GM23338 (cell line): ENCODE data around the gene COMTD1.

ENCODE experiments used
- CREB1 ChIP-seq: fragments of 250-450 bp; sonication (Bioruptor Pico); IDR thresholded peaks from 2 replicates; pipeline ENCODE4 v1.5.0; 2020; ENCODE audit warnings: low read depth, mild to moderate bottlenecking, moderate library complexity
- EZH2 ChIP-seq: fragments of 200-600 bp; sonication (generic); IDR thresholded peaks from one replicate; pipeline ENCODE4 v1.8.0; 2017; ENCODE audit warnings: antibody characterized with exemption, mild to moderate bottlenecking, low read depth; ENCODE audit not compliant: unreplicated experiment
- EZH2phosphoT487 ChIP-seq: fragments of 200-600 bp; sonication (generic); IDR thresholded peaks from one replicate; pipeline ENCODE4 v1.8.1; 2018; ENCODE audit warnings: antibody characterized with exemption; ENCODE audit not compliant: unreplicated experiment
- JUNB ChIP-seq: IDR thresholded peaks from one replicate; pipeline ENCODE4 v1.6.1; 2016; ENCODE audit warnings: antibody characterized with exemption; ENCODE audit not compliant: unreplicated experiment
- NANOG ChIP-seq: IDR thresholded peaks from 2 replicates; pipeline ENCODE4 v1.6.1; 2016; ENCODE audit warnings: antibody characterized with exemption, borderline replicate concordance
- POLR2AphosphoS5 ChIP-seq: IDR thresholded peaks from 2 replicates; pipeline ENCODE4 v1.6.1; 2016; ENCODE audit warnings: antibody characterized with exemption, low read depth
- STAT1 ChIP-seq: IDR thresholded peaks from one replicate; pipeline ENCODE4 v1.6.1; 2016; ENCODE audit warnings: antibody characterized with exemption; ENCODE audit not compliant: unreplicated experiment
- ZNF114 ChIP-seq: fragments of 250-450 bp; sonication (Bioruptor Pico); IDR thresholded peaks from 2 replicates; pipeline ENCODE4 v1.5.0; 2020; ENCODE audit warnings: mild to moderate bottlenecking, moderate library complexity
- ZNF331 ChIP-seq: fragments of 250-450 bp; sonication (Bioruptor Pico); IDR thresholded peaks from 2 replicates; pipeline ENCODE4 v1.5.0; 2020; ENCODE audit warnings: low read depth, mild to moderate bottlenecking, moderate library complexity
- TF ChIP-seq, protein P1 (sequence below): IDR thresholded peaks from one replicate; pipeline ENCODE4 v1.6.1; 2018; ENCODE audit warnings: antibody characterized with exemption; ENCODE audit not compliant: unreplicated experiment
- TF ChIP-seq, protein P2 (sequence below), 2 experiments: fragments of 200-600 bp in 1 of 2; sonication (generic) in 1 of 2; conservative IDR thresholded peaks; 2 replicates each; pipeline versions ENCODE4 v1.5.1 to v1.6.1; 2016 to 2017; ENCODE audit warnings: antibody characterized with exemption in 2 of 2, low read depth in 2 of 2, mild to moderate bottlenecking in 2 of 2, moderate library complexity in 1 of 2
- TF ChIP-seq, protein P3 (sequence below): IDR thresholded peaks from 2 replicates; pipeline ENCODE4 v1.6.1; 2016; ENCODE audit warnings: antibody characterized with exemption
- TF ChIP-seq, protein P4 (sequence below): fragments of 250-450 bp; sonication (Bioruptor Pico); IDR thresholded peaks from 2 replicates; pipeline ENCODE4 v1.5.0; 2020; ENCODE audit warnings: mild to moderate bottlenecking, moderate library complexity

DNA sequence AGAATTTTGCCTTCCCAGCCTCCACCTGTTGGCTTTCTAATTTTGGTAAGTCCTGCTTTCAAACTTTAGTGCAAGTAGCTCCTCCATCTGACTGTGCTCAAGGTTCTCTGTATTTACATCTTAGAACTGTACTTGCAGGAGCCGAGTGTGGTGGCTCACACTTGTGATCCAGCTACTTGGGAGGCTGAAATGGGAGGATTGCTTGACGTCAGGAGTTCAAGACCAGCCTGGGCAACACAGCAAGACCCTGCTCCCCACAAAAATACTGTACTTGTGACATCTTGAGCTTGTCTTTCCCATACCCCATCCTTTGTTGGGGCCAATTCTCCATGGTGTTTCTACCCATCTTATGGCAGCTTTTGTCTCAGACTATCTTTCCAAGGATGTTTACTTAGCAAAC is 29.8 kb downstream of the COMTD1 start:
- TF ChIP-seq, protein P1, sequence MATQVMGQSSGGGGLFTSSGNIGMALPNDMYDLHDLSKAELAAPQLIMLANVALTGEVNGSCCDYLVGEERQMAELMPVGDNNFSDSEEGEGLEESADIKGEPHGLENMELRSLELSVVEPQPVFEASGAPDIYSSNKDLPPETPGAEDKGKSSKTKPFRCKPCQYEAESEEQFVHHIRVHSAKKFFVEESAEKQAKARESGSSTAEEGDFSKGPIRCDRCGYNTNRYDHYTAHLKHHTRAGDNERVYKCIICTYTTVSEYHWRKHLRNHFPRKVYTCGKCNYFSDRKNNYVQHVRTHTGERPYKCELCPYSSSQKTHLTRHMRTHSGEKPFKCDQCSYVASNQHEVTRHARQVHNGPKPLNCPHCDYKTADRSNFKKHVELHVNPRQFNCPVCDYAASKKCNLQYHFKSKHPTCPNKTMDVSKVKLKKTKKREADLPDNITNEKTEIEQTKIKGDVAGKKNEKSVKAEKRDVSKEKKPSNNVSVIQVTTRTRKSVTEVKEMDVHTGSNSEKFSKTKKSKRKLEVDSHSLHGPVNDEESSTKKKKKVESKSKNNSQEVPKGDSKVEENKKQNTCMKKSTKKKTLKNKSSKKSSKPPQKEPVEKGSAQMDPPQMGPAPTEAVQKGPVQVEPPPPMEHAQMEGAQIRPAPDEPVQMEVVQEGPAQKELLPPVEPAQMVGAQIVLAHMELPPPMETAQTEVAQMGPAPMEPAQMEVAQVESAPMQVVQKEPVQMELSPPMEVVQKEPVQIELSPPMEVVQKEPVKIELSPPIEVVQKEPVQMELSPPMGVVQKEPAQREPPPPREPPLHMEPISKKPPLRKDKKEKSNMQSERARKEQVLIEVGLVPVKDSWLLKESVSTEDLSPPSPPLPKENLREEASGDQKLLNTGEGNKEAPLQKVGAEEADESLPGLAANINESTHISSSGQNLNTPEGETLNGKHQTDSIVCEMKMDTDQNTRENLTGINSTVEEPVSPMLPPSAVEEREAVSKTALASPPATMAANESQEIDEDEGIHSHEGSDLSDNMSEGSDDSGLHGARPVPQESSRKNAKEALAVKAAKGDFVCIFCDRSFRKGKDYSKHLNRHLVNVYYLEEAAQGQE: no peak
- no peak for TF ChIP-seq CREB1 (CRISPR knock-in tag)
- TF ChIP-seq EZH2: no peak
- TF ChIP-seq, protein P2, sequence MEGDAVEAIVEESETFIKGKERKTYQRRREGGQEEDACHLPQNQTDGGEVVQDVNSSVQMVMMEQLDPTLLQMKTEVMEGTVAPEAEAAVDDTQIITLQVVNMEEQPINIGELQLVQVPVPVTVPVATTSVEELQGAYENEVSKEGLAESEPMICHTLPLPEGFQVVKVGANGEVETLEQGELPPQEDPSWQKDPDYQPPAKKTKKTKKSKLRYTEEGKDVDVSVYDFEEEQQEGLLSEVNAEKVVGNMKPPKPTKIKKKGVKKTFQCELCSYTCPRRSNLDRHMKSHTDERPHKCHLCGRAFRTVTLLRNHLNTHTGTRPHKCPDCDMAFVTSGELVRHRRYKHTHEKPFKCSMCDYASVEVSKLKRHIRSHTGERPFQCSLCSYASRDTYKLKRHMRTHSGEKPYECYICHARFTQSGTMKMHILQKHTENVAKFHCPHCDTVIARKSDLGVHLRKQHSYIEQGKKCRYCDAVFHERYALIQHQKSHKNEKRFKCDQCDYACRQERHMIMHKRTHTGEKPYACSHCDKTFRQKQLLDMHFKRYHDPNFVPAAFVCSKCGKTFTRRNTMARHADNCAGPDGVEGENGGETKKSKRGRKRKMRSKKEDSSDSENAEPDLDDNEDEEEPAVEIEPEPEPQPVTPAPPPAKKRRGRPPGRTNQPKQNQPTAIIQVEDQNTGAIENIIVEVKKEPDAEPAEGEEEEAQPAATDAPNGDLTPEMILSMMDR (conservative IDR thresholded peaks at IDR 0.05; ENCODE audit: low read depth in 2 of 2): no peak
- no peak for TF ChIP-seq EZH2phosphoT487
- TF ChIP-seq POLR2AphosphoS5: no peak
- TF ChIP-seq JUNB: no peak
- TF ChIP-seq, protein P3, sequence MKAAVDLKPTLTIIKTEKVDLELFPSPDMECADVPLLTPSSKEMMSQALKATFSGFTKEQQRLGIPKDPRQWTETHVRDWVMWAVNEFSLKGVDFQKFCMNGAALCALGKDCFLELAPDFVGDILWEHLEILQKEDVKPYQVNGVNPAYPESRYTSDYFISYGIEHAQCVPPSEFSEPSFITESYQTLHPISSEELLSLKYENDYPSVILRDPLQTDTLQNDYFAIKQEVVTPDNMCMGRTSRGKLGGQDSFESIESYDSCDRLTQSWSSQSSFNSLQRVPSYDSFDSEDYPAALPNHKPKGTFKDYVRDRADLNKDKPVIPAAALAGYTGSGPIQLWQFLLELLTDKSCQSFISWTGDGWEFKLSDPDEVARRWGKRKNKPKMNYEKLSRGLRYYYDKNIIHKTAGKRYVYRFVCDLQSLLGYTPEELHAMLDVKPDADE: no peak
- no peak for TF ChIP-seq ZNF114 (CRISPR knock-in tag)
- TF ChIP-seq, protein P4, sequence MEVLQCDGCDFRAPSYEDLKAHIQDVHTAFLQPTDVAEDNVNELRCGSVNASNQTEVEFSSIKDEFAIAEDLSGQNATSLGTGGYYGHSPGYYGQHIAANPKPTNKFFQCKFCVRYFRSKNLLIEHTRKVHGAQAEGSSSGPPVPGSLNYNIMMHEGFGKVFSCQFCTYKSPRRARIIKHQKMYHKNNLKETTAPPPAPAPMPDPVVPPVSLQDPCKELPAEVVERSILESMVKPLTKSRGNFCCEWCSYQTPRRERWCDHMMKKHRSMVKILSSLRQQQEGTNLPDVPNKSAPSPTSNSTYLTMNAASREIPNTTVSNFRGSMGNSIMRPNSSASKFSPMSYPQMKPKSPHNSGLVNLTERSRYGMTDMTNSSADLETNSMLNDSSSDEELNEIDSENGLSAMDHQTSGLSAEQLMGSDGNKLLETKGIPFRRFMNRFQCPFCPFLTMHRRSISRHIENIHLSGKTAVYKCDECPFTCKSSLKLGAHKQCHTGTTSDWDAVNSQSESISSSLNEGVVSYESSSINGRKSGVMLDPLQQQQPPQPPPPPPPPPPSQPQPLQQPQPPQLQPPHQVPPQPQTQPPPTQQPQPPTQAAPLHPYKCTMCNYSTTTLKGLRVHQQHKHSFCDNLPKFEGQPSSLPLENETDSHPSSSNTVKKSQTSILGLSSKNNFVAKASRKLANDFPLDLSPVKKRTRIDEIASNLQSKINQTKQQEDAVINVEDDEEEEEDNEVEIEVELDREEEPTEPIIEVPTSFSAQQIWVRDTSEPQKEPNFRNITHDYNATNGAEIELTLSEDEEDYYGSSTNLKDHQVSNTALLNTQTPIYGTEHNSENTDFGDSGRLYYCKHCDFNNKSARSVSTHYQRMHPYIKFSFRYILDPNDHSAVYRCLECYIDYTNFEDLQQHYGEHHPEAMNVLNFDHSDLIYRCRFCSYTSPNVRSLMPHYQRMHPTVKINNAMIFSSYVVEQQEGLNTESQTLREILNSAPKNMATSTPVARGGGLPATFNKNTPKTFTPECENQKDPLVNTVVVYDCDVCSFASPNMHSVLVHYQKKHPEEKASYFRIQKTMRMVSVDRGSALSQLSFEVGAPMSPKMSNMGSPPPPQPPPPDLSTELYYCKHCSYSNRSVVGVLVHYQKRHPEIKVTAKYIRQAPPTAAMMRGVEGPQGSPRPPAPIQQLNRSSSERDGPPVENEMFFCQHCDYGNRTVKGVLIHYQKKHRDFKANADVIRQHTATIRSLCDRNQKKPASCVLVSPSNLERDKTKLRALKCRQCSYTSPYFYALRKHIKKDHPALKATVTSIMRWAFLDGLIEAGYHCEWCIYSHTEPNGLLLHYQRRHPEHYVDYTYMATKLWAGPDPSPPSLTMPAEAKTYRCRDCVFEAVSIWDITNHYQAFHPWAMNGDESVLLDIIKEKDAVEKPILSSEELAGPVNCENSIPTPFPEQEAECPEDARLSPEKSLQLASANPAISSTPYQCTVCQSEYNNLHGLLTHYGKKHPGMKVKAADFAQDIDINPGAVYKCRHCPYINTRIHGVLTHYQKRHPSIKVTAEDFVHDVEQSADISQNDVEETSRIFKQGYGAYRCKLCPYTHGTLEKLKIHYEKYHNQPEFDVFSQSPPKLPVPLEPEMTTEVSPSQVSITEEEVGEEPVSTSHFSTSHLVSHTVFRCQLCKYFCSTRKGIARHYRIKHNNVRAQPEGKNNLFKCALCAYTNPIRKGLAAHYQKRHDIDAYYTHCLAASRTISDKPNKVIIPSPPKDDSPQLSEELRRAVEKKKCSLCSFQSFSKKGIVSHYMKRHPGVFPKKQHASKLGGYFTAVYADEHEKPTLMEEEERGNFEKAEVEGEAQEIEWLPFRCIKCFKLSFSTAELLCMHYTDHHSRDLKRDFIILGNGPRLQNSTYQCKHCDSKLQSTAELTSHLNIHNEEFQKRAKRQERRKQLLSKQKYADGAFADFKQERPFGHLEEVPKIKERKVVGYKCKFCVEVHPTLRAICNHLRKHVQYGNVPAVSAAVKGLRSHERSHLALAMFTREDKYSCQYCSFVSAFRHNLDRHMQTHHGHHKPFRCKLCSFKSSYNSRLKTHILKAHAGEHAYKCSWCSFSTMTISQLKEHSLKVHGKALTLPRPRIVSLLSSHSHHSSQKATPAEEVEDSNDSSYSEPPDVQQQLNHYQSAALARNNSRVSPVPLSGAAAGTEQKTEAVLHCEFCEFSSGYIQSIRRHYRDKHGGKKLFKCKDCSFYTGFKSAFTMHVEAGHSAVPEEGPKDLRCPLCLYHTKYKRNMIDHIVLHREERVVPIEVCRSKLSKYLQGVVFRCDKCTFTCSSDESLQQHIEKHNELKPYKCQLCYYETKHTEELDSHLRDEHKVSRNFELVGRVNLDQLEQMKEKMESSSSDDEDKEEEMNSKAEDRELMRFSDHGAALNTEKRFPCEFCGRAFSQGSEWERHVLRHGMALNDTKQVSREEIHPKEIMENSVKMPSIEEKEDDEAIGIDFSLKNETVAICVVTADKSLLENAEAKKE: no peak
- TF ChIP-seq ZNF331 (CRISPR knock-in tag): no peak
- no peak for TF ChIP-seq NANOG
- no peak for TF ChIP-seq STAT1
